Central memory CD4-positive, alpha-beta T cell (primary cell): ENCODE measurements around the gene ACRV1.
"Not testable (repeated sequence)": the region's sequence is repeated elsewhere in the genome, so short reads cannot be mapped to it uniquely, and the experiment has no call there.

Source experiments
- DNase-seq: peaks from one replicate; pipeline ENCODE4 v3.0.0; 2022
- total RNA-seq, 3 experiments: gene quantifications; one replicate each; lab custom pipeline; 2026; lab: John Stamatoyannopoulos, UW

The ACRV1 gene, protein sequence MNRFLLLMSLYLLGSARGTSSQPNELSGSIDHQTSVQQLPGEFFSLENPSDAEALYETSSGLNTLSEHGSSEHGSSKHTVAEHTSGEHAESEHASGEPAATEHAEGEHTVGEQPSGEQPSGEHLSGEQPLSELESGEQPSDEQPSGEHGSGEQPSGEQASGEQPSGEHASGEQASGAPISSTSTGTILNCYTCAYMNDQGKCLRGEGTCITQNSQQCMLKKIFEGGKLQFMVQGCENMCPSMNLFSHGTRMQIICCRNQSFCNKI
- total RNA-seq: 0 to 0.19 (median 0) reads per million in 3 experiments

- DNase-seq: no peak
Measured at GRCh38 chr11:125680747-125681146, at the start of gene ACRV1. ACRV1 (minus strand) TSS chr11:125680847; CDS start chr11:125680780, 67 bp downstream.

DNA sequence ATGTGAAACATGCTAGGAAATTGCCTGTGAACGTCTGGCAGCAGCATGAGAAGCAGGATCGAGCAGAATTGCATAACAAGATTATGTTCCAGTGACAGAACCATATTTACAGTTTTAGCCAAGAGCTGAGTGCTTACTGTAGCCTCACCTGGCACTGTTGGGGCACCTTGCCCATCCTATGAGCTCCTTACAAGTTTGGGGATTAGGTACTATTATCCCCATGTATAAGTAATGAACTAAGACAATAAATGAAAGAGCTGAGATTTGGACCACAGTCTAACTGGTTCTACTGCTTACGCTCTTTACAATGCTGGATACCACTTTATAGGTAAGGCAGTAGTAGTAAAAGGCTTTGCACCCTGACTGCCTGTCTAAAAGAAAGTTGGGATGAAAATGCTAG is 48.3 kb upstream of the ACRV1 start:
- no peak for DNase-seq

- DNase-seq: no peak
Measured at GRCh38 chr11:125724125-125724524, 43.5 kb upstream of the ACRV1 start.

DNA sequence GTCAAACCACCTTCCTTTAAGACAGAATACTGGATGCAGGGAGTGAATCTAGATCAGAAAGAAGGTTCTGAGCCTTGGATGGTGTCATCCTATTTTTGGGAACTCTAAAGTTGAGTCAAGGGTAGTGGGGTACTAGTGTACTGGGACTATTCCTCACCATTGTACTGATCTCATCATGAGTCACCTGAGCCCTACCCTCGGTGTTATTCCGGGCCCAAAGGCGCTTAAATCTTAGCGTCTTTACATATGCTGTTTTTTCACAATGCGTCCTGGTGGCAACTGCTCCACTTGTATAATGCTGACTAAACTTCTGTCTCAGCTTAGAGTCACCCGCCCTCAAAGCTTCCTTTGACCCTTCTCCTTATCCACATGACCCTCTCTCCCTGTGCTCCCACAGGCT is 40.1 kb upstream of the ACRV1 start:
- DNase-seq: no peak

GRCh38 chr11:125704686-125705085 is 24.0 kb upstream of the ACRV1 start:
- DNase-seq: not testable (repeated sequence)

DNA sequence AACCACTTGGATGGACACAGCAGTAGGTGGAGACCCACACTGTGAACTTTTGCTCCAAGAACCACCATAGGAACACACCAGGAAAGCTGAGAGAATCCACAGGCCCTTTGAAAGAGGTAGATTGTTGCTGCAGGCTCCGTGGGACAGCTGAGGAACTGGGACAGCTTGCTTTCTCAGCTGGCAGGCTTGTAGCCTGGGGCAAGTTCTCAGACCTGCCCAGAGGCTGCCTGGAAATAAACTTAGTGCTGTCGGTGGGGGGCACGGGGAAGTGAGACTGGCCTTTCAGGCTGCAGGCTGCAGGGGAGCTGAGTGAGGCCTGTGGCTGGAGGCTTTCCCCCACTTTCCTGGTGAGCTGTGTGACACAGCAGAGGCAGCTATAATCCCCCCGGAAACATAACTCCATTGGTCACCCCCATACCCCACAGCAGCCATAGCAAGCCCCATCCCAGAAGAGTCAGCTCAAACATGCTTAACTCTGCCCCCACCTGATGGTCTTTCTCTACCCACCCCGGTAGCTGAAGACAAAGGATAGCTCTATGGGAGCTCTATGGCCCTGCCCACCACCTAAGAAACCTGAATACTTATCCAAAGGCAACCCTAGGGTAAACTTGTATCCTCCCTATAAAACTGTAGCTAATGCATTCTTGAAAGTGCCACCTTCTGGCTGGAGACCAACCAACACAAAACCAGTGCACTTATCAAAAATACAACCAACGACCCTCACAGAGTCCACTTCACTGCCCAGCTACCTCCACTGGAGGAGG is 21.4 kb upstream of the ACRV1 start:
- no peak for DNase-seq

DNA sequence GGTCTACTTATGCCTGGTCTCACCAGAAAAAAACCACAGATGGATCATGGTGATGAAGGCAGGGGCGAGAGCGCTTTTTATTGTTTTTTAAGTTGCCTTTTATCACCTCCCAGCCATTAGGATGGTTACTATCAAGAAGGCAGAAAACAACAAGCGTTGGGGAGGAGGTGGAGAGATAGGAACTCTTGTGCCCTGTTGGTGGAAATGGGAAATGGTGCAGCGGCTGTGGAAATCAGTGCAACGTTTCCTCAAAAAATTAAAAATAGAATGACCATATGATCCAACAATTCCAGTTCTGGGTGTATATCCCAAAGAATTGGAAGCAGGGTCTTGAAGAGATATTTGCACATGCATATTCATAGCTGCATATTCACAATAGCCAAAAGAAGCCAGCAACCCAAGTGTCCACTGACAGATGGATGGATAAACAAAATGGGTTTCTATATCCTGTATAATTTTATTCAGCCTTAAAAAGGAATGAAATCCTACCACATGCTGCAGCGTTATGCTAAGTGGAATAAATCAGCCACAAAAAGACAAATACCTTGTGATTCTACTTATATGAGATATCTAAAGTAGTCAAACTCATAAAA is 20.5 kb upstream of the ACRV1 start:
- no peak for DNase-seq

GRCh38 chr11:125694951-125695350 is 14.3 kb upstream of the ACRV1 start:
- DNase-seq: no peak

- no peak for DNase-seq
Measured at GRCh38 chr11:125692887-125693286, 12.2 kb upstream of the ACRV1 start.

- no peak for DNase-seq
Measured at GRCh38 chr11:125690006-125690405, 9.4 kb upstream of the ACRV1 start.

DNA sequence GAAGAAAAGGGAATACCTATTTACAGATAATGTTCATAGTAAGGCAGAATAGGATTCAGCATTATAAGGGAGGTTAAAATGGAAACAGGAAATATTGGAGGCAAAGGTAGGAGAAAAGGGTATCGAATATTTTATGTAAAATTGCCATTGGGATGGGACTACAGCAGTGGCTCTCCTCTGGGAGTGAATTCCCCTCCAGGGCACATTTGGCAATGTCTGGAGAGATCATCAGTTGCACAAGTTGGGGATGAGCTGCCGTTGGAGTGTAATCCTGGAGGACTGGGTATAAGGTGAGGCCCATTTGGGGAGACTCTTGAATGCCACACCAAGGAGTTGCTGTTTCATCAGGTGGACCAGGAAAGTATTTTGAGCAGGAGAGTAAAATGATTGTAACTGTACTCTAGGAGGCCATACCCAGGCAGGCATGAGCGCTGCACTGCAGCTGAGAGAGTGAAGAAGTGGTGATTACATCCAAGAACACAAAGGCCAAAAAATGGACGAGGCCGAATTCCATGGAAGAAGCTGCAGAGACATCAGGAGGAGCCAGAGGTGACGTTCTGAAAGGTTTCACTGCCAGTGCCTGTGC is 8.7 kb upstream of the ACRV1 start:
- DNase-seq: no peak

DNA sequence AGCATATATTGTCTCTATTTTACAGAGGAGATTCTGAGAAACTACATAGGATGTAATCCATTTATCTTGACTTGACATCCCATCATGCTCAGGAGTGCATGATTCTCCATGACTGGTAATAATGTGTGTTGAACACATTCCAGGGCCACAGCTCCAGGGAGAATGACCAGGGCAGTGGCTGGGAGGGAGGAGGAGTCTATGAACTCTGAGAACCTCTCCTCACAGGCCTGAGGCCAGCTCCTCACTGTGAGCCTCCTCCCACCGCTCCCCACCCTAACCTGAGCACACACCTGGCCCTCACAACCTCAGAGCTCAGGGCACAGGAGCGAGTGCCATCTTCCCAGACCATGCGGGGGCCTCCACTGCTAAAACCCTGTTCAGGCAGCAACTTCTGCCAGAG is 8.0 kb upstream of the ACRV1 start:
- no peak for DNase-seq

- no peak for DNase-seq
Measured at GRCh38 chr11:125688066-125688465, 7.4 kb upstream of the ACRV1 start.

- no peak for DNase-seq
Measured at GRCh38 chr11:125685228-125685627, 4.6 kb upstream of the ACRV1 start.

- no peak for DNase-seq
Measured at GRCh38 chr11:125679837-125680236, 810 bp downstream of the ACRV1 start.

GRCh38 chr11:125679397-125679796 is 1.2 kb downstream of the ACRV1 start:
- no peak for DNase-seq

DNA sequence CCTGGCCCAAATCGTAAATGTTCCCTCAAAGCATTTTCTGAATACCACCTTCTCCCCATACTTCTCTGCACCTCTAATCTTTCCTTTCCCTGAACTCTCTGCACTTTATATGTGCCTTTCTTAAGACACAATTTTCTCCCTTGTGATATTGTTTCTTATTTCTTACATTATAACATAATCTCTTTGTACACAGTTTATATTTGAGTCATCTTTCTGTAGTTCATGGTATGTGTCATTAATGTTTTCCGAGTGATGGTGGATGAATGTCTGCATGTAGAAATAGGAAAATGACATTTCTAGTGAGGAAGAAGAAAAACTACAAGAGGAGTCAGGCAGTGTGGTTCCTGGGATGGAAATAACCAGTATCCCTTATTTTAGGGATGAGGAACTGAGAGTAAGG is 5.5 kb downstream of the ACRV1 start:
- no peak for DNase-seq

GRCh38 chr11:125674210-125674609 is 6.4 kb downstream of the ACRV1 start:
- DNase-seq: no peak

DNA sequence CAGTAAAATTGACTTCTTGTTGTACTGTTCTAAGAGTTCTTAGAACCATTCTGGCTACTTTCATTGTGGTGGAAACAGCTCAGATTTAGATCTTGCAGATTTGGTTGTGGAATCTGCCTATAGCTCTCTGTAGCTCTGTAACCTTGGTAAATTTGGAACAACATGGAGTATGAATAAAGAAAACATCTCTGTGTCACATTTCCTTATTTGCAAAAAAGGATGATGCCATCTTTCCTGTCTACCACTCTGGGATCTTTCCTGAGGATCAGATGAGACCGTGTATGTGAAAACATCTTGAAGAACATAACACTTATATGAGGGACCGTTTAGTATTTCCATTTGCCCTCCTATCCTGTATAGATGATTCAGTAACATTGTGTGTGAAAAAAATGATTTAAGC is 9.1 kb downstream of the ACRV1 start:
- DNase-seq: no peak

GRCh38 chr11:125670172-125670571 is 10.5 kb downstream of the ACRV1 start:
- DNase-seq: no peak

- no peak for DNase-seq
Measured at GRCh38 chr11:125667151-125667550, 13.5 kb downstream of the ACRV1 start.

DNA sequence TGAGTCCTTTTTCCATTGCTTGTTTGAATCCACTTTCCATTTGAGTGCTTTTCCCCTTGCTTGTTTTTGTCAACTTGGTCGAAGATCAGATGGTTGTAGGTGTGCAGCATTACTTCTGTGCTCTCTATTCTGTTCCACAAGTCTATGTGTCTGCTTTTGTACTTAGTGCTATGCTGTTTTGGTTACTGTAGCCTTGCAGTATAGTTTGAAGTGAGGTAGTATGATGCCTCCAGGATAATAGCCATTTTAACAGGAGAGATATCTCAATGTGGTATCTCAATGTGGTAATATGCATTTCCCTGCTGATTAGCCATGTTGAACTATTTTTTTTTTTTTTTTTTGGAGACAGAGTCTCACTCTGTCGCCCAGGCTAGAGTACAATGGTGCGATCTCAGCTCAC is 16.7 kb downstream of the ACRV1 start:
- DNase-seq: no peak

- no peak for DNase-seq
Measured at GRCh38 chr11:125662689-125663088, 18.0 kb downstream of the ACRV1 start.
